ENCODE results near the gene GPR15LG. TPM values are rescaled to one million over a fixed set of nuclear protein-coding genes. Genes with fewer than 3 reads are reported as not detected.

The GPR15LG gene
- polyA plus RNA-seq, 12 donors, result 0.40 to 18.5 (median 1.9) TPM; not detected in 9

DNA sequence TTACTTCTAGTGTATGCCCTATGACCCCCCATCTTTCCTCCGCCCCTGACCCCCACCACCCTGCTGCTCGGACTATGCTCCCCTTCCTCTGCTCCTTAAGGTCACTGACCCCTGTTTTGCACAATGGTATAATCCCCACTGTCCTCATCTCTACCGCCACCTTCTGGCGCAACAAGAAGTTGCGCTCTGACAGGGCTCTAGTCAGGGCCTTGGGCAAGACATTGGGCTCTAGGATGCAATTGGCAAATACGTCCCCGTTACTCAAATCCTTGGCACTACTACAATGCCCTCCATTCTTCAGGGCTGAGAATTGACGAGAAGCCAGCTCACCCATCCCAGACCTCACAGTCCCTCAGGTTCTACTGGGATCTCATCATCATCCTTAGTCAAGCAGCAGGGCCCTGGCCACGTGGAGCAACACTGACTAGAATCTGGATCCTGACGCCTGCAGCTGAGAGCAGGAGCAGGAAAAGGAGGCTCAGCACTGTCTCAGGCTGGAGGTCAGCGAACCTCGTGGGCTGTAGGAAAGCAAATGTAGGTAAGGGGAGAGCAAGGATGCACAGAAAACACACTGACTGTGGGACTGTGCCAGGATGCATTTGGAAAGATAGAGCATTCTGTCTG, 41.1 kb downstream of the GPR15LG start:
- DNase-seq, result no peak

DNA sequence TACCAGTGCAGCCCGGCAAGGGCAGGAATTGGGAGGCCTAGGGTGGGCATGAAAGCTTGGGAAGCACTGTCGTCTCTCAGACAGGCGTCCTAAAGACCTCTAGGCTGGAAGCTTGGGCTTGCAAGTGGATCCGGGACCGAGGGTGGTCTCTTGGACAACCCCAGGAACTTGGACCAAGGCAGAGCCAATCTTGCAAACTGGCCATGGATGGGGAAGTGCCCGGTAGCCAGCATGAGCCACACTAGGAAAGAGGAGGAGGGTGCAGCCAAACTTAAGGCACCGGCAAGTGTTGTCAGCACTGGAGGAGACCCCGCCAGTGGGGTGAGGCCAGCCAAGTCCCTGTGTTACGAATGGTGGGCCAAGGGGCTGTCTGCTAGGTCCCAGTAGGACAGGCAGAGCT, 43.2 kb downstream of the GPR15LG start:
- DNase-seq, result no peak

DNA sequence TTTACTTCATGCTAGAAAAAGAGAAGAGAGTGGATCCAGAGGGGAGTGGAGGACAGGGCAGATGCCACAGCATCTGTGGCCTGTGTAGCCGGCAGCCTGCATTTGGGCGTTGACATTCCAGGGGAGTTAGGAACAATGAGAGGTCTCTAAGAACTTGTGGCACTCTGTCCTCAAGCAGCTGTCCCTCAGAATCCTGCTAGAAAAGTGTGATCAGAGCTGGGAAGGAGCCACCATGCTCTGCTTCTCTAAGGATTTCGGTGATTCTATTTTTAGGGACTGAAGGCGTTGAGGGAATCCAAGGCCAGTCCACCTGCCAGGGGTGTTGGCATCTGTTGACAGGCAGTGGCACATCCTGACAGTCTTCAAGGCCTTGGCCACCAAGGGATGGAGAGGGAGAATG, 44.1 kb downstream of the GPR15LG start:
- no peak for DNase-seq

DNA sequence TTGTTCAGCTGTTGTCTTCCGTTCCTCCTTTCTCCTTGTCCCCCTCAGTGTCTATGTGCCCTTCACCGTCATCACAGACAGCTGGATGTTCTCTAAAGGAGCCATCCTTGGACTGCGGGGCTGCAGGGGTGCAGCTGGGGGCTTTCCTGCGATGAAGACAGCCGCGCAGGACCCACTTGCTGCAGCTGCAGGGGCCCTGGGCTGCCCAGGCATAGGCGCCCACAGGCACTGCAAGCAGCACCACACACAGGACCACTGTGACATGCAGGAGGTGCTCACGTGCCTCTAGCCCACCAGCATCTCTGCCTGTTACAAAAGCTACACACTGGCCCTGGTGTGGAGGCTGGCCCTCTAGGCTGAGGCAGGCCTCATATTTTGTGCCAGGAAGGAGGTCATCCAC, 48.3 kb downstream of the GPR15LG start:
- DNase-seq, result no peak

DNA sequence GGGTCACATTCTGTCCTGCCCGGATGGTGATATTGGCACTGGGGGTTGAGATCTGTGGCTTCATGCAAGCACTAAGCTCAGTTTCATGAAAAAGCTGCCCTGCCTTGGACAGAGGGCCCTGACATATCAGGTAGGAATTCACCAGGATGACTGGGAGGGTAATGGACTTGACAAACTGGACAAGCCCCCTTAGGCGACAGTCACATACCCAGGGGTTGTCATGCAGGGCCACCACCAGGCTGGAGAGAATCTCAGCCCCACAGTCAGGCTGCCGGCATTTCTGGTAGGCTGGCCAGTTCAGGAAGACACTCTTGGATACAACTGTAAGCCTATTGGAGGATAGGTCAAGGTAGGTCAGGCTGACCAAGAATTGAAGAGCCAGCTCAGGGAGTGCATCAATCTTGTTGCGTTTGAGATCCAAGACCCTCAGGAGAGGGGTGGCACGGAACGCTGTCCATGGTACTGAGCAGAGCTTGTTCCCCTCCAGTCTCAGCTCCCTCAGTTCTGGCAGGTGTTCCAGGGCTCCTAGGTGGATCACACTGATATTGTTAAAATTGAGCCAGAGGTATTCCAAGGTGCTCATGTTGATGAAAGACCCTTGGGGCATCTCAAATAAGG, 50.9 kb downstream of the GPR15LG start:
- peak; percentile 19 for DNase-seq

DNA sequence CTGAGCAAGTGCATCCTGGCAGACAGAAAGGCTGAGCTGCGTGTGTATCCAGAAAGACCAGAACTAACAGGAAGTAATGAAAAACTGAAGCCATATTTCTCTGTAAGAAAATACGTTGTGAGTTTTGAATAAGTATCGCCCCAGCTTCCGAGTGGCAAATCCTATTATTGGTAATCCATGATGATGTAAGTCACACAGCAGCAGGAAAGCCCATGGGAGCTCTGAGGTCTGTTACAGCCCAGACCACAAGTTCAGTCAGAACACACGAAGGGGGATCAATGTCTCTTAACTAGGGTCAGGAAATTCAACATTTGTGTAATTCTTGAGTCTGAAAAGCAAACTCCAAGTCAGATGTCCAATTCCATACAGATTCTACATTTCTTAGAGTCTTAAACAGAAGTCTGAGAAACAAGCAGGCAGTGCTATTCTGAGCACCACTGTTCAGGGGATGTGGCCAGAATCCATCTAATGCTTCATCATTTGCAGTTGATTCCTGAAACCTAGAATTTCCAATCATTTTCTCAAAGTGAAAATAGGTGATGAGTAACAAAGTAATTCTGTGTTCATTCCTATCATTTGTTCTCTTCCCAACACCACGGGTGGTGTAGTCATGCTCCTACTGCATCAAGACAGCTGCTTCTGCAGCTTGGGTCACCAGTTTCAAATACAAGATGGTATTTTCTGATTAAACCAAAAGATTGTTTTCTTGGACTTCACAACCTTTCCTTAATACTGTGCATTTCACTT, 52.0 kb downstream of the GPR15LG start, which contains the start of gene LRIT2:
Gene LRIT2 (minus strand): TSS at position 118 of the 747 bp plus-strand sequence. CDS start 24 bp downstream, at position 94.
- no peak for DNase-seq

DNA sequence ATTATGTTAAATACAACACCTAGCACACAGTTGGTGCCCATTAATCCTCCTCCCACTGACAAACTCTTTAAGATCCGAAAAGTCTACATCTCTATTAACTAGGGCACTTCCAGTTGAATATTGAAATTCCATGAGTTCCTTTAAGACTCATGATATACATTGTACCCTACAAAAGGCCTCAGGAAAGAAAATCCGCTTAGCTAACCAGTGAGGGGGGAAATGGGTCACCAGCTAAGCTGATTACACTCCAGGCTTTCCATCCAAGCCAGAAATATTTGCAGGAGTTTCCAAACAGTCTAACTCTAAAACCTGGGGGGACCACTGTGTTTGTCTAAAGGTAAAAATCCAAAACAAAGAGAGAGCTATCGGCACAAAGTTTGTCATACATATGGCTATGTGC, 53.0 kb downstream of the GPR15LG start:
- DNase-seq, result no peak

DNA sequence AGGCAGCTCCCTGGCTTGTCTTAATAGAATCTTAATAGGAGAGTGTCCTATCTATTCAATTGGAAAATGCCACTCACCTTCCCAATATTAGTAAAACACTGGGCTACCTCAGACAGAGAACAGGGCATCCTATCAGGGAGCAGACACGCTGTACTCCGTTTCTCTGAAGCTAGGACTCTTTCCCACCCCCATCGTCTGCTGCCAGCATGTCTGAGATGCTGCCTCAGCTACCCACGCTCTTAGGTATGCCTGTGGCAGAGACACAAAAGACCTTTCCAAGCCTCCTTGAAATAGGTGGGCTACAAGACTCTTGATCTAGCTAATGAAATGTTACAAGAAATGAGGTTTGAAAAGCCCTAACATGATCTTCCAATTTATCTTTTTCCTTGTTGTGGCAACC, 54.2 kb downstream of the GPR15LG start:
- no peak for DNase-seq

DNA sequence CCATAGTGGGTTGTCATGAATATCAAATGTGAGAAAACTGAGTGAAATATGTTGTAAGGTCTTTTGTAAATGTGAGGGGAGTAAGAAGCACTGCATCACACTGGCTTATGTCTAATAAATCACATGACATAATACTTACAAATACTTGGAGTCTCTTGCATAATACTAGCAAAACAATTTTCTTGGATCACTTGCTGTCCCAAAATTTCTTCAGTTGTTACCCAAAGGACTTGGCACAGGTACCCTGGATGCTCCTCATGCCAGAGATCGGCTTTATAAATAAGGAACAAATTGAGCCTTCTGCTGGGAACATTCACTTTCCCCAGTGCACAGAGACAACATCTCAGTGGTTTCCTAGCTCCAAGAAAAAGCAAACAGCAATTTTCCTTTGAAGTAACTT, 56.8 kb downstream of the GPR15LG start:
- DNase-seq, result no peak

DNA sequence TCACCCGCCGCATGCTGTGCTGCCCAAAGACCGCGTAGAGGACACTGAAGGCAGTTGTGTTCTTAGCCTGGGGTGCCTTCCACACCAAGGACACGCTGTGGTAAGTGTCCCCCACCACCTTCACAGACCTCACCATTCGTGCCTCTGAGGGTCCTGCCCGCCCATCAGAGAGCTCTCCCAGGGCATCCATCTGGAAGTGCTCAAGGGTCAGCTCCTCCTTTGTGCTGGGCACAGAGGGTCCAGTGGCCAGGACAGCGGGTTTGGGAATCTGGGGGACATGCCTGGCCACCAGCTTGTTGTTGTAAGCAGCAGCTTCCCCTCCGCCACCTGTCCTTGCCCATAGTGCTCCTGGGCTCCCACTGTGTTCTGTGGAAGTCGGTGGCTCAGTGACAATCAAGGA, 58.8 kb downstream of the GPR15LG start:
- no peak for DNase-seq

DNA sequence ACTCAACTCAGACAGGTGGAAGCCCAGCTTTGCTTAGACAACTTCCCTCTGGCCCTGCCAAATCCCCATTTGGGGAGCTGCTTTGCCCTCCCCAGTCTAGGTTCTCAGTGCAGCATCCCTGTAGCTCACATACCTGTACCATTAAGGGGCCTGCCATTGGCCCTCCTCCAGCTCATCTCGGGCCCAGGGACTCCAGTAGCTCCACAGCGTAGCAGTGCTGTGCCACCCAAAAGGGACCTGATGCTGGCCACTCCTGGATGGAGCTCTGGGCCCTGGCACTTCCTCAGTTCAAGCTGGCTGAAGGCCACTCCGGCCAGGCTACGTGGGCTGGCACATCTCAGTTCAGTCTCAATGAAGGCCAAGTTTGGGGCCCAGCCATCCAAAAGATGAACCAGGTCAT, 60.3 kb downstream of the GPR15LG start:
- DNase-seq, result no peak

DNA sequence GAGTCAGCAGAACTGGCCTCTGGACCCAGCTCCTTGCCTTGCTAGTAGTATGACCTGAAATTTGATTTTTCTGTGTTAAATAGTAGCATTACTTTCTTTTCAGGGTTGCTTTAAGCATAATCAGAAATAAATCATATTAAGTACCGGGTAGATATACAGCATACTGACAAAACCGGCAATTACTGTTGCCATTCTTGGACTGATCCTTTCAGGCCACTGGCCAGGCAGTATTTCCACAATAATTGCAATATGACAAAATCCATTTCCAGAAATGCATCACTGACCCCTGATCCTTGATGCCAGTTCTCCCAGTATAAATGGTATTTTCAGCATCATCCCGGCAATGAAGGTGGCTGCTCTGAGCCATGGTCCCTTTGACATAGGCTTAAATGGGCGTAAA, 60.9 kb downstream of the GPR15LG start:
- DNase-seq, result no peak

Other genes with a start within 250 kb of the GPR15LG start
- gene GHITM, start 34.3 kb upstream of the GPR15LG start, polyA plus RNA-seq (ENCODE audit: insufficient read length in 12 of 12), result 100 to 1,000 TPM in 10 of 12 donors, 10 to 100 TPM in 1, not detected in 1; 80.3 to 133 (median 117) TPM
- 1 to 10 TPM in 3 of 12 donors, under 1 TPM in 7, not detected in 2; 0.53 to 1.6 (median 0.85) TPM for gene CDHR1, start 20.7 kb downstream of the GPR15LG start, polyA plus RNA-seq (ENCODE audit: insufficient read length in 12 of 12)
- gene LRIT2, start 51.7 kb downstream of the GPR15LG start, polyA plus RNA-seq (ENCODE audit: insufficient read length in 12 of 12), result not detected
- gene LRIT1, start 67.7 kb downstream of the GPR15LG start, polyA plus RNA-seq (ENCODE audit: insufficient read length in 12 of 12), result not detected
- gene RGR, start 71.3 kb downstream of the GPR15LG start, polyA plus RNA-seq (ENCODE audit: insufficient read length in 12 of 12), result 10 to 100 TPM in 9 of 12 donors, 1 to 10 TPM in 2, not detected in 1; 5.8 to 31.2 (median 14.3) TPM
- 10 to 100 TPM in 11 of 12 donors, not detected in 1; 44.1 to 71.6 (median 52.6) TPM for gene CCSER2, start 154.8 kb downstream of the GPR15LG start, polyA plus RNA-seq (ENCODE audit: insufficient read length in 12 of 12)